Panc1 (cell line): ENCODE data around the gene BABAM2. TPM values are rescaled to one million over a fixed set of nuclear protein-coding genes. Genes with fewer than 3 reads are reported as not detected.

Experiments
- ATAC-seq: fragments of 200-7000 bp; cut with Tn5 transposase; 2 replicates; pipeline ENCODE4 v1.9.1; 2020; ENCODE audit warnings: mild to moderate bottlenecking, moderate library complexity
- BruUV-seq: library from RNA; stranded (reverse); fragments of 400-500 nt; replicated peaks from 2 replicates; lab custom pipeline; 2021; lab: Mats Ljungman, UMichigan
- CTCF ChIA-PET: fragments of 300-600 bp; sonication (Branson Sonifier 250); formaldehyde crosslinking; loops from one replicate; lab custom pipeline; 2022; ENCODE audit warnings: antibody characterized with exemption; lab: Charles Lee
- POLR2A ChIA-PET: fragments of 300-600 bp; sonication (Branson Sonifier 250); formaldehyde crosslinking; loops from one replicate; lab custom pipeline; 2022; ENCODE audit warnings: antibody characterized with exemption; lab: Charles Lee
- DNase-seq: peaks from one replicate; pipeline ENCODE4 v3.0.0-alpha.2; 2010; ENCODE audit warnings: low read depth, low spot score
- H3K27ac ChIP-seq: 2 replicates; pipeline ENCODE4 v1.5.1; 2011; ENCODE audit warnings: mild to moderate bottlenecking, low read length, inconsistent platforms
- H3K27me3 ChIP-seq: fragments of 200-500 bp; sonication (Bioruptor generic); 2 replicates; pipeline ENCODE4 v1.6.0; 2014; ENCODE audit warnings: low read length, inconsistent platforms; ENCODE audit not compliant: control insufficient read depth, insufficient read depth
- H3K36me3 ChIP-seq: fragments of 200-500 bp; sonication (Bioruptor generic); 2 replicates; pipeline ENCODE4 v1.5.1; 2014; ENCODE audit warnings: inconsistent platforms, mild to moderate bottlenecking, low read length, moderate library complexity; ENCODE audit not compliant: control insufficient read depth, insufficient read depth
- H3K4me1 ChIP-seq: 2 replicates; pipeline ENCODE4 v1.5.1; 2011; ENCODE audit warnings: inconsistent platforms, mild to moderate bottlenecking, low read length, moderate library complexity; ENCODE audit not compliant: control insufficient read depth, insufficient read depth
- H3K4me3 ChIP-seq, 2 experiments: 2 replicates each; pipeline ENCODE4 v1.5.1; 2011 to 2012; ENCODE audit warnings: low read depth in 2 of 2, low read length in 2 of 2, mild to moderate bottlenecking in 2 of 2, inconsistent platforms in 1 of 2, moderate library complexity in 1 of 2
- H3K9me3 ChIP-seq: fragments of 200-500 bp; sonication (Bioruptor generic); 2 replicates; pipeline ENCODE4 v1.5.1; 2014; ENCODE audit warnings: low read depth, mild to moderate bottlenecking, inconsistent platforms, low read length, moderate library complexity; ENCODE audit not compliant: control insufficient read depth, insufficient read depth
- POLR2AphosphoS5 ChIP-seq: IDR thresholded peaks from 2 replicates; pipeline ENCODE4 v1.6.1; 2012; ENCODE audit warnings: mild to moderate bottlenecking, low read depth, low read length, moderate library complexity
- SIN3A ChIP-seq: IDR thresholded peaks from 2 replicates; pipeline ENCODE4 v1.6.1; 2012; ENCODE audit warnings: low read depth, mild to moderate bottlenecking, low read length, moderate library complexity, borderline replicate concordance; ENCODE audit not compliant: insufficient read depth
- TCF7L2 ChIP-seq: IDR thresholded peaks from 2 replicates; pipeline ENCODE4 v1.6.1; 2011; ENCODE audit warnings: mild to moderate bottlenecking, low read depth, low read length, inconsistent platforms
- in situ Hi-C: cut with HindIII; loops from 2 replicates; pipeline ENCODE4 v1.10.0; 2016; ENCODE audit warnings: low sequenced_read_pairs, low pct_unique_long_range_greater_than_20kb
- intact Hi-C: fragments of 100-400 bp; cut with micrococcal nuclease; formaldehyde crosslinking; loops from one replicate; pipeline ENCODE4 v1.10.0; 2022; ENCODE audit not compliant: unreplicated experiment
- total RNA-seq: library from RNA; stranded (reverse); gene quantifications from one replicate; pipeline ENCODE4 v1.2.1, GENCODE V29; 2021; ENCODE audit not compliant: unreplicated experiment
- TF ChIP-seq, protein P1 (sequence below), 2 experiments: IDR thresholded peaks; 2 replicates each; pipeline ENCODE4 v1.6.1; 2011 to 2012; ENCODE audit warnings: low read depth in 2 of 2, control low read depth in 1 of 2, low read length in 1 of 2, mild to moderate bottlenecking in 1 of 2, moderate library complexity in 1 of 2; ENCODE audit not compliant: insufficient read depth in 1 of 2
- TF ChIP-seq, protein P2 (sequence below): fragments of 450-650 bp; IDR thresholded peaks from 2 replicates; pipeline ENCODE4 v1.5.1; 2017; ENCODE audit warnings: mild to moderate bottlenecking

Gene BABAM2
- total RNA-seq, 1 experiment from 2014 or later = 31.2 TPM

DNA sequence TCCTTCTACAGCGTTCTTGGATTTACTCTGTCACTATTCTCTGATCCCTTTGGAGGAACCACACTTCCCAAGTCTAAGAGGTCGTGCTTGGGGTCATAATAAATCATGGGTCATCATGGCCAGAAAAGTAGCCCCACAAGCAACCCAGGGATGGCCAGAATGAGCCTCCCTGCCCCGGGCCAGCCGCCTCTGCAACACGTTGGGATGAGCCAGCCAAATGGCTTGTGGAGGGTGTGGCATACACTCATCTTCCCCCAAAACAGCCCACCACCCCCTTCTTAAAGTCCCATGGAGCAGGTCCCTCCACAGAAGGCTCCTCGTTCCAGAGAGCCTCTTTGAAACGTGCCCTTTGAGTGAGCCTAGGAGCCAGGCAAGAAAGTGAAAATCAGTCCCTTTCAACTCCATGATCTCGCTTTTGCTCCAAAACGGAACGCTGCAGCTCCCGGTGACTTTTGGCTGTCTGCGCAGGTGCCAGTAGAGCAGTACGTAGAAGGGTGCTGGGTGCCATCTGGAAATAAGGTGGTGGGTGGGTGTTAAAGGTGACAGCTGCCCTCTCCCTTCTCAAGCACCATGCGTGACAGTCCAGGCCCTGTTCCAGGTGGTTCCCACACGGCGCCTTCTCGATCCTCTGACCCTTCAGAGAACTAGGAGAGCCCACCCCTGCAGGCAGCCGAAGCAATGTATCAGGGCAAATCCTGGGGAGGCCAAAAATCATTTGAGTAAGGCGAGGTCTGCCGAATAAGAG lies 453.6 kb downstream of the BABAM2 start:
- CTCF ChIA-PET = no interaction called here
- H3K27me3 ChIP-seq = no peaks in the 10 kb centered on the region
- no peak overlapping the region for H3K4me3 ChIP-seq
- no peaks in the 10 kb centered on the region for H3K36me3 ChIP-seq
- no peak for DNase-seq
- BruUV-seq = no TSS peak
- no peak overlapping the region for H3K27ac ChIP-seq
- no peaks in the 10 kb centered on the region; the same call in 1 of the 2 replicates for H3K4me1 ChIP-seq
- no peak for ATAC-seq
- POLR2A ChIA-PET = no interaction called here
- intact Hi-C loops = no loop called here
- no peak for TF ChIP-seq SIN3A
- TF ChIP-seq, protein P1, sequence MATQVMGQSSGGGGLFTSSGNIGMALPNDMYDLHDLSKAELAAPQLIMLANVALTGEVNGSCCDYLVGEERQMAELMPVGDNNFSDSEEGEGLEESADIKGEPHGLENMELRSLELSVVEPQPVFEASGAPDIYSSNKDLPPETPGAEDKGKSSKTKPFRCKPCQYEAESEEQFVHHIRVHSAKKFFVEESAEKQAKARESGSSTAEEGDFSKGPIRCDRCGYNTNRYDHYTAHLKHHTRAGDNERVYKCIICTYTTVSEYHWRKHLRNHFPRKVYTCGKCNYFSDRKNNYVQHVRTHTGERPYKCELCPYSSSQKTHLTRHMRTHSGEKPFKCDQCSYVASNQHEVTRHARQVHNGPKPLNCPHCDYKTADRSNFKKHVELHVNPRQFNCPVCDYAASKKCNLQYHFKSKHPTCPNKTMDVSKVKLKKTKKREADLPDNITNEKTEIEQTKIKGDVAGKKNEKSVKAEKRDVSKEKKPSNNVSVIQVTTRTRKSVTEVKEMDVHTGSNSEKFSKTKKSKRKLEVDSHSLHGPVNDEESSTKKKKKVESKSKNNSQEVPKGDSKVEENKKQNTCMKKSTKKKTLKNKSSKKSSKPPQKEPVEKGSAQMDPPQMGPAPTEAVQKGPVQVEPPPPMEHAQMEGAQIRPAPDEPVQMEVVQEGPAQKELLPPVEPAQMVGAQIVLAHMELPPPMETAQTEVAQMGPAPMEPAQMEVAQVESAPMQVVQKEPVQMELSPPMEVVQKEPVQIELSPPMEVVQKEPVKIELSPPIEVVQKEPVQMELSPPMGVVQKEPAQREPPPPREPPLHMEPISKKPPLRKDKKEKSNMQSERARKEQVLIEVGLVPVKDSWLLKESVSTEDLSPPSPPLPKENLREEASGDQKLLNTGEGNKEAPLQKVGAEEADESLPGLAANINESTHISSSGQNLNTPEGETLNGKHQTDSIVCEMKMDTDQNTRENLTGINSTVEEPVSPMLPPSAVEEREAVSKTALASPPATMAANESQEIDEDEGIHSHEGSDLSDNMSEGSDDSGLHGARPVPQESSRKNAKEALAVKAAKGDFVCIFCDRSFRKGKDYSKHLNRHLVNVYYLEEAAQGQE (IDR thresholded peaks at IDR 0.05; ENCODE audit: insufficient read depth in 1 of 2, low read depth in 2 of 2, low read length in 1 of 2) = no peak
- TF ChIP-seq, protein P2, sequence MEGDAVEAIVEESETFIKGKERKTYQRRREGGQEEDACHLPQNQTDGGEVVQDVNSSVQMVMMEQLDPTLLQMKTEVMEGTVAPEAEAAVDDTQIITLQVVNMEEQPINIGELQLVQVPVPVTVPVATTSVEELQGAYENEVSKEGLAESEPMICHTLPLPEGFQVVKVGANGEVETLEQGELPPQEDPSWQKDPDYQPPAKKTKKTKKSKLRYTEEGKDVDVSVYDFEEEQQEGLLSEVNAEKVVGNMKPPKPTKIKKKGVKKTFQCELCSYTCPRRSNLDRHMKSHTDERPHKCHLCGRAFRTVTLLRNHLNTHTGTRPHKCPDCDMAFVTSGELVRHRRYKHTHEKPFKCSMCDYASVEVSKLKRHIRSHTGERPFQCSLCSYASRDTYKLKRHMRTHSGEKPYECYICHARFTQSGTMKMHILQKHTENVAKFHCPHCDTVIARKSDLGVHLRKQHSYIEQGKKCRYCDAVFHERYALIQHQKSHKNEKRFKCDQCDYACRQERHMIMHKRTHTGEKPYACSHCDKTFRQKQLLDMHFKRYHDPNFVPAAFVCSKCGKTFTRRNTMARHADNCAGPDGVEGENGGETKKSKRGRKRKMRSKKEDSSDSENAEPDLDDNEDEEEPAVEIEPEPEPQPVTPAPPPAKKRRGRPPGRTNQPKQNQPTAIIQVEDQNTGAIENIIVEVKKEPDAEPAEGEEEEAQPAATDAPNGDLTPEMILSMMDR = no peak
- TF ChIP-seq TCF7L2 = no peak
- no peak for TF ChIP-seq POLR2AphosphoS5
- in situ Hi-C loops = no loop called here
- no peaks in the 10 kb centered on the region for H3K9me3 ChIP-seq

DNA sequence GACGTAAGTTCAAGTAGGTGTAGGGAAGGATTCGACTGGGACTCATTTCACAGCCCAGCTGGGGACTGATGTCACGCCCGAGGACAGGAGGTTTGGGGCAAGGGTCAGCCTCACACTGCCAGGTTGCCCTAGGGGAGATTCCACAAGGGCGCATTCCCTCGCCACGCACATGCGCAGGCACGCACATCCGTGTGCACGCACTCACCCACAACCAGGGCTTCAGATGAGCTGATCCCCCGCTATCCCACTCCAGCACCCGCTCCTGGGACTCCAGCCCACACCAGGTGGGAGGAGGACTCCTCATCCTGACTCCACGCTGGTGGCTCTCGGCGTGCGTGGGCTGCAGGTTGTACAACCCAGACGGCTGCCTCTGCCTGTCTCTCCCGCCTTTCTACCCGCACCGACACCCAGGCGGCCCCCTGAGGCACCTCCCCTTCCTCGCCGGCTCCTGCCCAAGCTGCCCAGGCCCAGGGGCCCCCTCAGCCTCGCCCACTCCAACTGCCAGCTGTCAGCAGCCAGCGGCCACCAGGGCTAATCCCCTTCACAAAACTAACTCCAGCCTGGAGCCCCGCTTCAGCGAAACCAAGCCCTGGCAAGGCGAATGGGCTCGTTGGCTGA lies 454.3 kb downstream of the BABAM2 start:
- Histone ChIP-seq H3K27ac (no peak overlapping the region), H3K27me3 (no peaks in the 10 kb centered on the region), H3K9me3 (no peaks in the 10 kb centered on the region), H3K4me3 (no peak overlapping the region), H3K4me1 (no peaks in the 10 kb centered on the region; the same call in 1 of the 2 replicates), H3K36me3 (no peaks in the 10 kb centered on the region)
- ChIA-PET CTCF (interaction anchor here (0.6 kb wide), 1 partner anchor 248 kb away, joined by 4 read pairs; no protein-coding TSS in a partner anchor), POLR2A (no interaction called here)
- no peak for ATAC-seq
- DNase-seq = no peak
- TF ChIP-seq, protein P1 (IDR thresholded peaks at IDR 0.05; ENCODE audit: insufficient read depth in 1 of 2, low read depth in 2 of 2, low read length in 1 of 2) = no peak
- TF ChIP-seq SIN3A (no peak), TCF7L2 (no peak), POLR2AphosphoS5 (no peak)
- TF ChIP-seq, protein P2 = no peak
- in situ Hi-C loops = no loop called here
- intact Hi-C loops = no loop called here
- BruUV-seq = no TSS peak
